Ectodermal cell (in vitro differentiated cells): ENCODE measurements around the gene ACTN1.

Source experiments
- H3K27ac ChIP-seq: 2 replicates; pipeline ENCODE4 v1.7.0; 2013; ENCODE audit warnings: mild to moderate bottlenecking, low read depth, low read length; ENCODE audit not compliant: insufficient read depth, poor library complexity, severe bottlenecking
- H3K27me3 ChIP-seq: 2 replicates; pipeline ENCODE4 v1.7.0; 2013; ENCODE audit warnings: mild to moderate bottlenecking, low read length; ENCODE audit not compliant: insufficient read depth, control insufficient read depth, poor library complexity, severe bottlenecking
- H3K36me3 ChIP-seq: one replicate; pipeline ENCODE4 v1.7.0; 2013; ENCODE audit warnings: low read length; ENCODE audit not compliant: control insufficient read depth, insufficient read depth
- H3K4me1 ChIP-seq: one replicate; pipeline ENCODE4 v1.7.0; 2013; ENCODE audit warnings: low read length; ENCODE audit not compliant: control insufficient read depth, insufficient read depth
- H3K4me3 ChIP-seq: 2 replicates; pipeline ENCODE4 v1.7.0; 2013; ENCODE audit warnings: low read depth, low read length, control low read depth; ENCODE audit not compliant: insufficient read depth
- H3K9me3 ChIP-seq: 2 replicates; pipeline ENCODE4 v1.7.0; 2013; ENCODE audit warnings: mild to moderate bottlenecking, low read length, moderate library complexity; ENCODE audit not compliant: control insufficient read depth
- WGBS, 2 experiments: methylation state at CpG; one replicate each; pipeline ENCODE4 v1.1.7; 2013; ENCODE audit warnings: missing lambda C conversion rate in 2 of 2; 5-methylcytosine and 5-hydroxymethylcytosine counted together

The ACTN1 gene

DNA sequence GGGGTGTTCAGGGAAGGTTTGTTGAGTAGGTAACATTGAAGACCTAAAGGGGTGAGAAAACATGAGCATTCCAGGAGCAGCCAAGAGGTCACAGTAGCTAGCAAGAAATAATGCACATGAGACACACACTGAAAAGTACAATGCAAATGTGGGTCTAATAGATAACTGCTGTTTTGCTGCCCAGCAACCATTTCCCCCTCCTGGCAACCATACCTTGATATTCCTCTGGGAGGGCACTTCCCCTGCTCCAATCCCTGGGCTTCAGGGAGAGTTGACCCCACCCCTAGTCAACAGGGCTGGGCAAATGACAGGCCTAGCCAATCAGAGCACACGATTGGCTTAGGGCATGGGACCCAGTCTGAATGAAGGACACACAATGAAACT, 8.5 kb upstream of the ACTN1 start:
- peaks cover 9% of the 10 kb centered on the region for H3K4me1 ChIP-seq
- no peaks in the 10 kb centered on the region for H3K9me3 ChIP-seq
- 58 to 74% methylated on average over 1 of the region's 1 CpG for WGBS, 2 experiments
- H3K36me3 ChIP-seq = no peaks in the 10 kb centered on the region
- H3K4me3 ChIP-seq = no peak overlapping the region
- no peaks in the 10 kb centered on the region for H3K27me3 ChIP-seq
- no peak overlapping the region for H3K27ac ChIP-seq

DNA sequence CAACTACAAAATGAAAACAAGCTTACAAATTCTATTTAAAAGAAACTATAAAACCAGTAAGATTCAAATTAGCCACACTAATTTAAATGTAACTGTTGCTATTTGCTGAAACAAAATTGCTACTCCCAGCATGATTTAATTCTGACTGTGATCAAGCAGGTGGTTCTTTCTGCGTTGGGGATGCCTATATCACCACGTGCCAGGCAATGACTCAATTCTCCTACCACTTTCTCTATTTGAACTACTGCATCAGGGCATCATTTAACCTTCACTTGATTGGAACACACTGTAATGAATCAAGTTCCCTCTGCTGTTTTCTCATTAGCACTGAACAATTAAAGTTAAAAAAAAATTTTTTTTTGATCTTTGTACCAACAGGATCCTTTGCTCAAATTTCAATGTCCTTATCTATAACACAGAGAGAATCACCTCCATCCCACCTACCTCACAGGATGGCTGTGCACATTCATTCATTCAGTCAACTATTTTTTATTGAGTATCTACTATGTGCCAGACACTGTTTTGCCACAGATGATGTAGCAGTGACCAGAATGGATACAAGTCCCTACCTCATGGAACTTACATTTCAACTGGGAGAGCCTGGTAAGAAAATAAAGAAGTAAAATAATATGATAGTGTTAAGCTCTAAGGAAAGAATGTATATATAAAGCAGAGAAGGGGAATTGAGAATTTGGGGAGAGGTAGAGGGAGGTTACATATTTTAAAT, 8.0 kb upstream of the ACTN1 start:
- WGBS, 2 experiments = 87 to 94% methylated on average over 2 of the region's 2 CpGs
- no peak overlapping the region for H3K4me3 ChIP-seq
- no peaks in the 10 kb centered on the region for H3K36me3 ChIP-seq

DNA sequence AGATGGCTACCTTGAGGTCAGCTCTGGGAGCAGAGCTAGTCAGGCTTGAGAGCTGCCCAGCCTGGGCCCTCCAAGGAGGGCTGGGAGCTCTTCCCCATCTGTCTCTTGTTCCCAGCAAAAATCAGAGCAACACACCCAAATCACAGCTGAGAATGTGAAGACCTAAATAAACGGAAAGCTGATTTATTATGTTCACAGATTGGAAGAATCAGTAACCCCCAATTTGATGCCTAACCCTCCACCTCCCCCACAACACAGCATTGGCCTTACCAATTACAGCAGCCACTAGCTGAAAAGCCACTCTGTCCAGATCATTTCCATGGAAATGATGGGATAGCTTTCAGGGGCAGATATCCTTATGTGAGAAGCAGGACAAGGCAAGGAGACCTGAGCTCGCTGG, 7.1 kb upstream of the ACTN1 start:
- peaks cover 9% of the 10 kb centered on the region for H3K4me1 ChIP-seq
- 85 to 86% methylated on average over 2 of the region's 2 CpGs for WGBS, 2 experiments
- no peak overlapping the region for H3K4me3 ChIP-seq
- no peaks in the 10 kb centered on the region for H3K9me3 ChIP-seq
- H3K36me3 ChIP-seq = no peaks in the 10 kb centered on the region
- no peaks in the 10 kb centered on the region for H3K27me3 ChIP-seq
- no peak overlapping the region for H3K27ac ChIP-seq

More for the DNA sequence above, 8.0 kb upstream of the ACTN1 start:
- Histone ChIP-seq H3K9me3 (no peaks in the 10 kb centered on the region), H3K4me1 (peaks cover 9% of the 10 kb centered on the region), H3K27ac (no peak overlapping the region), H3K27me3 (no peaks in the 10 kb centered on the region)

GRCh38 chr14:68984686-68985085, 5.6 kb upstream of the ACTN1 start:
- Histone ChIP-seq H3K4me1 (peaks cover 9% of the 10 kb centered on the region), H3K9me3 (no peaks in the 10 kb centered on the region), H3K27ac (no peak overlapping the region), H3K36me3 (no peaks in the 10 kb centered on the region), H3K27me3 (no peaks in the 10 kb centered on the region), H3K4me3 (no peak overlapping the region)
- 82 to 84% methylated on average over 1 of the region's 1 CpG for WGBS, 2 experiments

DNA sequence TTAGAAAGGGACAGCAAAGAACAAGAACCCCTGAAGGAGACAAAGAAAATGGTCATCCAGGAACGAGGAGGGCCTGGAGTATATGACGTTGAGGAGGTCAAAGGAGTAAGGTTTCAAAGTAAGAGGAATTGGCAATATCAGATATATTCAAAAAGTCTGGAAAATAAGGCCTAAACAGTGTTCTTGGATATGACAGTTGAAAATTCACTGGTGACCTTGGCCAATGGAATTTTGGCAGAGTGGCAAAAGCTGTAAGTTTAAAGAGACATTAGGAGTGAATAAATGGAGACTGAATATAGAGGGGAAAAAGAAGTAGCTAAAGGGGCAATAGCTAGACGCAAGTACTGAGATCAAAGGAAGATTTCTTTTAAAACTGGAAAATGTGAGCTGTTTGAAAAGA, 4.1 kb upstream of the ACTN1 start:
- H3K27me3 ChIP-seq = no peaks in the 10 kb centered on the region
- no peak overlapping the region for H3K4me3 ChIP-seq
- no peaks in the 10 kb centered on the region for H3K36me3 ChIP-seq
- WGBS, 2 experiments = 87 to 95% methylated on average over 3 of the region's 3 CpGs
- H3K4me1 ChIP-seq = no peaks in the 10 kb centered on the region
- H3K27ac ChIP-seq = no peak overlapping the region
- no peaks in the 10 kb centered on the region for H3K9me3 ChIP-seq

GRCh38 chr14:68982581-68982980, 3.5 kb upstream of the ACTN1 start:
- Histone ChIP-seq H3K9me3 (no peaks in the 10 kb centered on the region), H3K27me3 (no peaks in the 10 kb centered on the region), H3K27ac (no peak overlapping the region), H3K4me1 (no peaks in the 10 kb centered on the region), H3K4me3 (no peak overlapping the region), H3K36me3 (no peaks in the 10 kb centered on the region)
- WGBS, 2 experiments = 94 to 96% methylated on average over 2 of the region's 2 CpGs

- Histone ChIP-seq H3K27ac (no peak overlapping the region), H3K36me3 (no peaks in the 10 kb centered on the region), H3K4me3 (no peak overlapping the region), H3K27me3 (no peaks in the 10 kb centered on the region), H3K9me3 (no peaks in the 10 kb centered on the region), H3K4me1 (peaks cover 4% of the 10 kb centered on the region)
- 87 to 88% methylated on average over 7 of the region's 7 CpGs for WGBS, 2 experiments
Observed at GRCh38 chr14:68981539-68981976, 2.5 kb upstream of the ACTN1 start.

- Histone ChIP-seq H3K27me3 (no peaks in the 10 kb centered on the region), H3K36me3 (no peaks in the 10 kb centered on the region), H3K9me3 (no peaks in the 10 kb centered on the region), H3K4me1 (peaks cover 6% of the 10 kb centered on the region), H3K27ac (no peak overlapping the region), H3K4me3 (no peak overlapping the region)
- 93 to 98% methylated on average over 4 of the region's 4 CpGs for WGBS, 2 experiments
Observed at GRCh38 chr14:68981139-68981538, 2.0 kb upstream of the ACTN1 start.

DNA sequence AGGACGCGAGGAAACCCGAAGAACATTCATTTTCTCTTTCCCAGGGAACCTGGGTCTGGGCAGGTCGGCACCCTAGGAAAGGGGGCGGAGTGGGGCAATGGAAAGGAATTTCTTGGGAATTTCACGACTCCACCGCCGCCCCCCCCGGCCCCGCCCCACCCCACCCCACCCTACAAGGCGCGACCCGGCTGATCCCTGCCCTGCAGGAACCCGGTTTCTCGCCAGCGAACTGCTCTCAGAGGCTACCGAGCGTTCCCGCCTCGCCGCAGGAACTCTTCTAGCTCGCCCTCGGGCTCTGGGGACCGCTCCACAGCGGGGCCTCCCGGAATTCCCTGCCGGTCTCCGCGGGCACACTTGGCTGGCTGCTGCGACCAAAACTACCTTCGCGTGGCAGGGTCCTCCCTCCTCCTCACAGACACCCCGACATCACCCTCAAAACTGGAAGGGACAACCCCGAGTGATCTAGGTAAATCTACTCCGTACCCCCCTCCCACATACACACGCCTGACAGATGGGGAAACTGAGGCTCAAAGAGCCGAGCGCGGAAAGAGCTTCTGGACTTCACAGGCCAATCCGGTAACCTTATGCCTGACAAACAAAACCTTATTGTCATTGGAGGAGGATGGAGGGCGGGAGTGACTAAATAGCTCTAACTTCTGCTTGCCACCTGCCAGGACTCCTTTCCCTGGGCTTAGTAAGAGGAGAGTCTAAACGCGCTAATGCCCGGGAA, 785 bp upstream of the ACTN1 start:
- WGBS, 2 experiments = 1% methylated on average over 37 to 42 of the region's 44 CpGs
- Histone ChIP-seq H3K4me1 (peaks cover 6% of the 10 kb centered on the region), H3K27me3 (no peaks in the 10 kb centered on the region), H3K9me3 (no peaks in the 10 kb centered on the region), H3K36me3 (peaks cover 4% of the 10 kb centered on the region), H3K4me3 (peak overlapping the region; percentile 94), H3K27ac (peak overlapping the region; percentile 93)

DNA sequence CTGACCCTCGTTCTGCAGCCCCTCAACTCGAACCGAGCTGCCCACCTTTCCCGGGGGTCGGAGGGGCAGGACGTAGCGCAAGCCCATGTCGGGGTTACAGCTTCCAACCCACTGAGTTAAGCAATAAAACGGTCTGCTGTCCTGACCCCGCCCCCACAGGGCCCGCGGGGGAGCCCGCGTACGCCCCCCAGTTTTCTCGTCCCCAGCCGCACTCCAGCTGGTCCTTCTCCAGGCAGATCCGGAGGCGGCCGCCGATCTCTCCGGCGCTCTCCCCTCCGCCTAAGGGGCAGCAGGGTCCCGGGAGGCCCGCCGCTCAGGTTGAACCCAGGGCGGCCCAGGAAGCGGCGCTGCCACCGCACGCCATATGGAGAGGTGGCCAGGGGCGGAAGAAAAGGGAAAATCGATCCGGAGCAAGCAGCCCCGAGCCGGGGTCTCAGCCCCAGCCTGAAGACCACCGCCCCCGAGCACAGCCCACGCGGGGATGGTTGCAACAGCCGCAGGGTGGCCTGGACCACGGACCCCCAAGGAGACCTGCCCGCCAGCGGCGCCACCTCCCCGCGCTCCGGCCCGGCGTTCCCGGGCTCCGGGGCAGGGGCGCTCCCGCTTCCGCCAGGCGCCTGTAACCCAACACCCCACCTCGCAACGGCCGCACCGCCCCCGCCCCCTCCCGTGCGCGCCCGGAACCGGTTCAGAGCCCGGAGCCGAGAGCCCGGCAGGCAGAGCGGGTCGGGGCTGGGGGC, 760 bp downstream of the ACTN1 start:
- peak overlapping the region; percentile 94 for H3K4me3 ChIP-seq
- WGBS, 2 experiments = 0% methylated on average over 72 of the region's 72 CpGs
- peaks cover 12% of the 10 kb centered on the region for H3K36me3 ChIP-seq
- no peaks in the 10 kb centered on the region for H3K27me3 ChIP-seq
- H3K9me3 ChIP-seq = no peaks in the 10 kb centered on the region
- peaks cover 6% of the 10 kb centered on the region for H3K4me1 ChIP-seq
- peak overlapping the region; percentile 93 for H3K27ac ChIP-seq
